Measurements from ENCODE around the gene PPP1R12C. TPM values are rescaled to one million over a fixed set of nuclear protein-coding genes. Genes with fewer than 3 reads are reported as not detected.

Gene PPP1R12C
- total RNA-seq (2014; rRNA removed) (136 and 180 TPM in 2 replicates), Bru-seq, nascent RNA (percentile 70 among the genes with signal in this experiment), BruChase-seq, experiment 1, labeled RNA remaining after a 6-hour chase (percentile 88 among the genes with signal in this experiment), BruChase-seq, experiment 2, labeled RNA remaining after a 2-hour chase (percentile 85 among the genes with signal in this experiment)
- long read RNA-seq, transcript PPP1R12C-201 (22 exons, 2,924 nt) = major isoform, 7 of 225 reads
- long read RNA-seq, partial matches to known transcripts = 163 of 225 reads
- long read RNA-seq, other reads (novel, unspliced or antisense) = 49 of 225 reads

DNA sequence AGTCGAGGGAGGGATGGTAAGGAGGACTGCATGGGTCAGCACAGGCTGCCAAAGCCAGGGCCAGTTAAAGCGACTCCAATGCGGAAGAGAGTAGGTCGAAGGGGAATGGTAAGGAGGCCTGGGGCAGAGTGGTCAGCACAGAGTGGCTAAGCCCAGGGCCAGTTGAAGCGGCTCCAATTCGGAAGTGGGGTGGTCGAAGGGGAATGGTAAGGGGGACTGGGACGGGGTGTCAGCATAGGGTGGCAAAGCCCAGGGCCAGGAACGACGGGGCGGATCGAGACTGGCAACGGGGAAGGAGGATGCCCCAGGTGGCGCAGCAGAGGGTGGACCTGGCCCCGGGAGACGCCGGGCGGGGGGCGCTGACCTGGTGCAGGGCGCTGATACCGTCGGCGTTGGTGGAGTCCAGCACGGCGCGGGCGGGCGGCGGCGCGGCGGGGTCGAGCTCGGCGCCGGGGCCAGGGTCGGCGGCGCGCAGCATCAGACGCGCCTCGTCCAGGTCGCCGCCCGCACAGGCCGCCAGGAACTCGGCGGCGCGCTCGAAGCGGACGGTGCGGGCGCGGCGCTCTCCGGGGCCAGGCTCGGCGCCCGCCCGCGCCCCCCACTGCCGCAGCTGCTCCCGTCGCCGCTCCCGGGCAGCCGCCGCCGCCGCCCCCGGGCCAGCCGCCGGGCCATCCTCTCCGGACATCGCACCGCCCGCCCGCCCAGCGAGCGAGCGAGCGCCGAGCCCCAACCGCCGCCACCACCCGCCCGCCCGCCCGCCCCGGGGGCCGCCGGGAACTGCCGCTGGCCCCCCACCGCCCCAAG lies at the start of gene PPP1R12C:
PPP1R12C (minus strand) TSS at position 779 of the 804 bp plus-strand sequence; CDS start at position 685, 94 bp downstream.
- Histone ChIP-seq H4K20me1 (ENCODE audit: low read length) (peaks cover 35% of the 10 kb centered on the region), H3K4me3 (ENCODE audit: low read length) (peak within 1 kb of the TSS; percentile 90), H3K9me3 (ENCODE audit: low read length) (no peaks in the 10 kb centered on the region), H3K9me2 (replicated peaks; ENCODE audit: low read length) (no peaks in the 10 kb centered on the region), H3K4me1 (ENCODE audit: insufficient read depth, low read length) (peaks cover 12% of the 10 kb centered on the region), H3K4me2 (ENCODE audit: low read length) (peak within 1 kb of the TSS; percentile 88), H3K36me3 (ENCODE audit: low read depth, low read length) (peaks cover 5% of the 10 kb centered on the region; the same call in 1 of the 2 replicates), H3K27ac (ENCODE audit: low read length) (no peak within 1 kb of the TSS), H3K9ac (ENCODE audit: low read length) (peak within 1 kb of the TSS; percentile 72), H2AFZ (ENCODE audit: low read length) (peak within 1 kb of the TSS; percentile 88), H3F3A (ENCODE audit: low read length, unreplicated experiment) (peaks cover 5% of the 10 kb centered on the region), H3K27me3 (ENCODE audit: low read length) (no peaks in the 10 kb centered on the region), H3K79me2 (ENCODE audit: low read length) (peaks cover 50% of the 10 kb centered on the region)
- TF ChIP-seq EZH2 (IDR thresholded peaks at IDR 0.05; ENCODE audit: low read length, unreplicated experiment) (no peak), CTCF (conservative IDR thresholded peaks at IDR 0.05; ENCODE audit: low read depth, low read length) (no peak), EZH2phosphoT487 (IDR thresholded peaks at IDR 0.05; ENCODE audit: borderline replicate concordance, low read length) (no peak)
- ATAC-seq (peak; percentile 17), DNase-seq (no peak)
- intact Hi-C loops (cut with micrococcal nuclease) = loop anchor here (5.0 kb wide), 1 partner anchor 55 kb away; the partner anchor contains the start of gene RDH13
- ChIA-PET CTCF (no interaction called here), POLR2A (ENCODE audit: unreplicated experiment) (interaction anchor here (0.7 kb wide), 1 partner anchor 17 kb away, joined by 7 read pairs; no protein-coding TSS in a partner anchor)
- BruUV-seq (replicated peaks) = no TSS peak

- POLR2A ChIA-PET (ENCODE audit: unreplicated experiment) = interaction anchor here (0.6 to 1.0 kb wide), 8 partner anchors 12 to 718 kb away, joined by 3 to 8 read pairs (median 4); partner anchors contain the start of genes HSPBP1, LENG9 and ZNF628
- TF ChIP-seq EZH2 (IDR thresholded peaks at IDR 0.05; ENCODE audit: low read length, unreplicated experiment) (no peak), EZH2phosphoT487 (IDR thresholded peaks at IDR 0.05; ENCODE audit: borderline replicate concordance, low read length) (no peak), CTCF (conservative IDR thresholded peaks at IDR 0.05; ENCODE audit: low read depth, low read length) (no peak)
- H4K20me1 ChIP-seq (ENCODE audit: low read length) = no peaks in the 10 kb centered on the region
- peak within 1 kb of the TSS; percentile 89 for H2AFZ ChIP-seq (ENCODE audit: low read length)
- peak within 1 kb of the TSS; percentile 73 for H3K4me3 ChIP-seq (ENCODE audit: low read length)
- peak; percentile 99 for DNase-seq
- peak; percentile 96 for ATAC-seq
- H3K9me2 ChIP-seq (replicated peaks; ENCODE audit: low read length) = no peaks in the 10 kb centered on the region
- BruUV-seq (replicated peaks) = no TSS peak
- peaks cover 12% of the 10 kb centered on the region; the same call in 1 of the 2 replicates for H3K4me1 ChIP-seq (ENCODE audit: insufficient read depth, low read length)
- H3F3A ChIP-seq (ENCODE audit: low read length, unreplicated experiment) = no peaks in the 10 kb centered on the region
- H3K27me3 ChIP-seq (ENCODE audit: low read length) = no peaks in the 10 kb centered on the region
- intact Hi-C loops (cut with micrococcal nuclease) = loop anchor here (1.0 to 10.0 kb wide), 3 partner anchors 23 to 92 kb away; partner anchors contain the start of genes EPS8L1 and PPP6R1
- CTCF ChIA-PET = interaction anchor here (0.5 to 2.1 kb wide), 6 partner anchors 11 to 432 kb away, joined by 3 to 21 read pairs (median 4); partner anchors contain the start of gene FIZ1
- peak within 1 kb of the TSS; percentile 60 for H3K27ac ChIP-seq (ENCODE audit: low read length)
- H3K9me3 ChIP-seq (ENCODE audit: low read length) = no peaks in the 10 kb centered on the region
- peak within 1 kb of the TSS; percentile 89 for H3K4me2 ChIP-seq (ENCODE audit: low read length)
- peak within 1 kb of the TSS; percentile 61 for H3K9ac ChIP-seq (ENCODE audit: low read length)
- H3K79me2 ChIP-seq (ENCODE audit: low read length) = no peaks in the 10 kb centered on the region
- no peaks in the 10 kb centered on the region for H3K36me3 ChIP-seq (ENCODE audit: low read depth, low read length)
Observed at GRCh38 chr19:55166530-55167268, 49.3 kb upstream of the PPP1R12C start, which contains the start of gene DNAAF3. Gene DNAAF3 (minus strand): TSS chr19:55166613. CDS start chr19:55166413, 200 bp downstream.
